ENCODE measurements around the gene WFDC10A. TPM values are rescaled to one million over a fixed set of nuclear protein-coding genes. Genes with fewer than 3 reads are reported as not detected.

The WFDC10A gene
- polyA plus RNA-seq = not detected in 2 replicates

GRCh38 chr20:45629496-45630100, at the start of gene WFDC10A:
TSS of gene WFDC10A (plus strand) at chr20:45629739. CDS start at chr20:45629814, 75 bp downstream.

GRCh38 chr20:45631184-45631583, 1.6 kb downstream of the WFDC10A start, which contains the start of gene WFDC9:
TSS of gene WFDC9 (minus strand) at chr20:45631284. CDS start at chr20:45610181, 21,103 bp downstream.

GRCh38 chr20:45670139-45670538, 40.6 kb downstream of the WFDC10A start, which contains the start of gene WFDC11:
TSS of gene WFDC11 (minus strand) at chr20:45670239. CDS start at chr20:45650600, 19,639 bp downstream.

Other genes starting within 250 kb of the WFDC10A start
- 608 and 690 TPM in 2 replicates for gene DBNDD2, start 221.4 kb upstream of the WFDC10A start, polyA plus RNA-seq
- 386 and 507 TPM in 2 replicates for gene PIGT, start 213.6 kb upstream of the WFDC10A start, polyA plus RNA-seq
- 4.3 and 6.1 TPM in 2 replicates for gene WFDC2, start 160.0 kb upstream of the WFDC10A start, polyA plus RNA-seq
- not detected in 2 replicates for gene SPINT3, start 114.1 kb upstream of the WFDC10A start, polyA plus RNA-seq
- gene WFDC6, start 90.3 kb upstream of the WFDC10A start, polyA plus RNA-seq = not detected in 2 replicates
- not detected in 2 replicates for gene EPPIN, start 82.3 kb upstream of the WFDC10A start, polyA plus RNA-seq
- gene WFDC8, start 50.5 kb upstream of the WFDC10A start, polyA plus RNA-seq = not detected in 2 replicates
- not detected in 2 replicates for gene WFDC9, start 1.5 kb downstream of the WFDC10A start, polyA plus RNA-seq
- gene WFDC11, start 40.5 kb downstream of the WFDC10A start, polyA plus RNA-seq = not detected in 2 replicates
- not detected in 2 replicates for gene WFDC13, start 72.3 kb downstream of the WFDC10A start, polyA plus RNA-seq
- gene WFDC10B, start 75.3 kb downstream of the WFDC10A start, polyA plus RNA-seq = not detected in 2 replicates
- gene SPINT4, start 92.6 kb downstream of the WFDC10A start, polyA plus RNA-seq = not detected in 2 replicates
- 3.9 and 7.5 TPM in 2 replicates for gene WFDC3, start 162.1 kb downstream of the WFDC10A start, polyA plus RNA-seq
- 13.8 and 27.6 TPM in 2 replicates for gene DNTTIP1, start 162.2 kb downstream of the WFDC10A start, polyA plus RNA-seq
- gene UBE2C, start 182.9 kb downstream of the WFDC10A start, polyA plus RNA-seq = not detected in 2 replicates
- gene TNNC2, start 197.6 kb downstream of the WFDC10A start, polyA plus RNA-seq = 3.8 TPM in 1 of 2 replicates, not detected in the other
- gene SNX21, start 204.1 kb downstream of the WFDC10A start, polyA plus RNA-seq = 2.8 and 3.2 TPM in 2 replicates
- 22.9 and 23.8 TPM in 2 replicates for gene ACOT8, start 227.7 kb downstream of the WFDC10A start, polyA plus RNA-seq
- 0.11 and 0.56 TPM in 2 replicates for gene ZSWIM3, start 227.9 kb downstream of the WFDC10A start, polyA plus RNA-seq

Measured in Purkinje cell (primary cell).